GM21528 (cell line): ENCODE results near the gene PHF11.
"Not testable (repeated sequence)": the region's sequence is repeated elsewhere in the genome, so short reads cannot be mapped to it uniquely, and the experiment has no call there.

Experiments
- ATAC-seq: cut with Tn5 transposase; IDR thresholded peaks from one replicate; pipeline ENCODE4 v1.9.1; 2021; ENCODE audit warnings: mild to moderate bottlenecking, moderate library complexity; ENCODE audit not compliant: unreplicated experiment, low FRiP score

PHF11 gene

DNA sequence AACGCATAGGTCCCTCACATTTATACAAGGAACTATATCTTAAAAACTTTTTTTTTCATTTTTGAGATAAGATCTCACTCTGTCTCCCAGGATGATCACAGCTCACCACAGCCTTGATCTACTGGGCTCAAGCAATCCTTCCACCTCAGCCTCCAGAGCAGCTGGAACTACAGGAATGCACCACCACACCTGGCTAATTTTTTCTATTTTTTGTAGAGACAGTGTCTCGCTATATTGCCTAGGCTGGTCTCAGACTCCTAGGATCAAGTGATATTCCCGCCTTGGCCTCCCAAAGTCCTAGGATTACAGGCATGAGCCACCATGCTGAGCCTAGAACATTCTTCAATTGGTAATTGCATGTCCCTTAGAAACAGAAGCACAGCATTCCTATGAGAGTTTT, 47.9 kb downstream of the PHF11 start:
- no peak for ATAC-seq

GRCh38 chr13:49545661-49546060, 49.9 kb downstream of the PHF11 start:
- no peak for ATAC-seq

- ATAC-seq: no peak
Observed at GRCh38 chr13:49546561-49546960, 50.8 kb downstream of the PHF11 start.

DNA sequence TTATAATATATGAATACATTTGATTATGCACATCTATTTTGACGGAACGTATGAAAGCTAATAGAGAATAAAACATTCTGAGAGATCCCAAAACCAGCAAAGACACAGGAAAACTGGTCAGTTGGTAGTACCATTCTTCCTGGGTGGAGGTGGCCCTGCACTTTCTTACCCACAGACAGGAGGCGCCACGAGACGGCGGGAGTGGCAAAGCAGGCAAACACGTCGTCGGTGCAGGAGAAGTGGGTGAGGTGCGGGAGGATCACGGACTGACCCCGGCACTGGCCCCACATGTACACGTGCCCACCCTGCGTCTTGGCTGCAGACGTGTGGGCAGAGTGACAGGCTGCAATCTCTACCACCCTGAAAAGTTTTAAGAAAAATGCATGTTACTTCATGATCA, 53.5 kb downstream of the PHF11 start:
- ATAC-seq: no peak

DNA sequence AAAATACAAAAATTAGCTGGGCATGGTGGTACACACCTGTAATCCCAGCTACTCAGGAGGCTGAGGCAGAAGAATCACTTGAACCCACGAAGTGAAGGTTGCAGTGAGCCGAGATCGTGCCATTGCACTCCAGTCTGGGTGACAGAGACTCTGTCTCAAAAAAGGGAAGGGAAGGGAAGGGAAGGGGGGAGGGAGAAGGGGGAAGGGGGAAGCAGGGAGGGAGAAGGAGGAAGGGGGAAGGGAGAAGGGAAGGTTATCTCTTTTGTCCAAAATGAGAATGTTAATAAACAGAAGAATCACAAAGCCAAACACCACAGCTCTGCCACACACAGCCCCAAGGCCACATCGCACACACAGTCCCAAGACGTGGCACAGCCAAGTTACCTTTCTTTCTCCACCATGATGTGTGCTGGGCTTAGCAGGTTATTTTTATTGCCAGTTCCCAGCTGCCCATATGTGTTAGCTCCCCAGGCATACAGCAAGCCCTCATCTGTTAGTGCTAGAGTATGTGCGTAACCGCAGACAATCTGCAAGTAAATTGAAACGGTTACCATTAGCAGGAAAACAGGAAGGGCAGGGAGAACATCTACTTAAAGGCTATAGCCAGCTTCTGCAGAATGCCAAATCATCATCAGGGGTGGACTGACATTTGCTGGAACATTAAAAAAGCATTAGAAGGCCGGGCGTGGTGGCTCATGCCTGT, 55.3 kb downstream of the PHF11 start:
- ATAC-seq: no peak

DNA sequence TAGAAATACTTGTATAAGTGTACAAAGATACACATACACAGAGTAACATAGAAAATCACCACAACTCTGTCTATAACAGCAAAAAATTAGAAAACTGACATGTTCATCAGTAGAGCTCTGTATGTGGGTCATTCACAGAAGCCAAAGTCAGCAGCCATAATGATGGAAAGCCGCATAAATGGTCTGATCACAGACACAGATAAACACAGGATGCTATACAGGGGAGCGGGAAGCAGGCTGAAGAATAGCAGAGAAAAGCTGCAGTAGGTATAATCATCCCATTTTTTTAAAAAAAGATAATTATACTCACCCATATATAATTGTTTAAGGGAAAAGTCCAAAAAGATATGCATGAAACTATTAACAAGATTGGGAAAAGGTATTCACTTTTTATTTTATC, 58.1 kb downstream of the PHF11 start:
- ATAC-seq: no peak

GRCh38 chr13:49554387-49554786, 58.6 kb downstream of the PHF11 start:
- no peak for ATAC-seq

DNA sequence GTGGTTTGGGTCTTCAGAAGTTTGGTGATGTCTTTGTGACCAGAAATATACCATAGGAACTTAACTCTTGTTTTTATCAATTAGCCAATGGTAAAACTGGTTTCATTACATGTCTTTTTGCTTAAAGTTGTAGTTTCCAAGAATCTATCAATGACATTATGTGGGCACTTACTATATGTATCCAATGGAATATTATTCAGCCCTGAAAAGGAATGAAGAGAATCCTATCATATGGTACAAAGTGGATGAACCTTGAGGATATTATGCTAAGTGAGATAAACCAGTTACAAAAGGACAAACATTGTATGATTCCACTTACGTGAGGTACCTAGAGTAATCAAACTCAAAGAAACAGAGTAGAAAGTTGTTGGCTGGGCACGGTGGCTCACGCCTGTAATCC, 63.3 kb downstream of the PHF11 start:
- no peak for ATAC-seq

- no peak for ATAC-seq
Observed at GRCh38 chr13:49560270-49561061, 64.7 kb downstream of the PHF11 start.

- ATAC-seq: no peak
Observed at GRCh38 chr13:49561062-49561410, 65.3 kb downstream of the PHF11 start.

DNA sequence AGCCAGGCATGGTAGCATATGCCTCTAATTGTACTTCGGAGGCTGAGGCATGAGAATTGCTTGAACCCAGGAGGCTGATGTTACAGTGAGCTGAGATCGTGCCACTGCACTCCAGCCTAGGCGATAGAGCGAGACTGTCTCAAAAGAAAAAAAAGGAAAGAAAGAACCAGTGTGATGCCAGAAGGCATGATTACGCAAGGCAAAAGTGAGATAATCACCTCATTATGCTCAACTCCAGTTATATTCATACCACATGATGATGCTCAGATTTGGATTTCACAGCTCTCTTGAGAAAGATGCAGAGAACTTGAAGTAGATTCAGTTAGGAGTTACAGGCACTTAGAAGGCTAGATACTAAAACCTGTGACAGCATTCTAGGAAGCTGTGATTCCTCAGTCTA, 67.8 kb downstream of the PHF11 start:
- no peak for ATAC-seq

DNA sequence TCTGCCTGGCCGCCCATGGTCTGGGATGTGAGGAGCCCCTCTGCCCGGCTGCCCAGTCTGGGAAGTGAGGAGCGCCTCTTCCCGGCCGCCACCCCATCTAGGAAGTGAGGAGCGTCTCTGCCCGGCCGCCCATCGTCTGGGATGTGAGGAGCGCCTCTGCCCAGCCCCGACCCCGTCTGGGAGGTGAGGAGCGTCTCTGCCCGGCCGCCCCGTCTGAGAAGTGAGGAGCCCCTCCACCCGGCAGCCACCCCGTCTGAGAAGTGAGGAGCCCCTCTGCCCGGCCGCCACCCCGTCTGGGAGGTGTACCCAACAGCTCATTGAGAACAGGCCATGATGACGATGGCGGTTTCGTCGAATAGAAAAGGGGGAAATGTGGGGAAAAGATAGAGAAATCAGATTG, 69.7 kb downstream of the PHF11 start:
- ATAC-seq: not testable (repeated sequence)

DNA sequence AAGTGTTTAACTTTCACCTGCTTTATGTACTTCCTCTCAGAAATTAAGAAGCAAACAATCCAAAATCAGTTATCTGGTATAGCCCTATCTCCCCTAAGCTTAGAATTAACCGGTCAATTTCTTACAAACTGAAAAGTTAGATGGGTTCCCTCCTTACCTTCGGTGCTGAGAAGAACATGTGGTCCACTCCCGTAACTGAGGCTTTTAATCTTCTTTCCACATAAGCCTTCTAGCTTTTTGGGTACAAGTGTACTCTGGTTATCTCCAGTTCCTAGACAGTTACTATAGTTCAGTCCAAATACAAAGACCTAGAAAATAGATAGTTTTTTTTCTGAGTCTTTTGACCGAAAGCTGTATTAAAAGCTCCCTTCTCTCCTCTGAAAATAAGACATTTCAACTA, 70.7 kb downstream of the PHF11 start:
- no peak for ATAC-seq

- no peak for ATAC-seq
Observed at GRCh38 chr13:49567491-49567890, 71.7 kb downstream of the PHF11 start.

GRCh38 chr13:49569993-49570689, 74.4 kb downstream of the PHF11 start:
- ATAC-seq: no peak

DNA sequence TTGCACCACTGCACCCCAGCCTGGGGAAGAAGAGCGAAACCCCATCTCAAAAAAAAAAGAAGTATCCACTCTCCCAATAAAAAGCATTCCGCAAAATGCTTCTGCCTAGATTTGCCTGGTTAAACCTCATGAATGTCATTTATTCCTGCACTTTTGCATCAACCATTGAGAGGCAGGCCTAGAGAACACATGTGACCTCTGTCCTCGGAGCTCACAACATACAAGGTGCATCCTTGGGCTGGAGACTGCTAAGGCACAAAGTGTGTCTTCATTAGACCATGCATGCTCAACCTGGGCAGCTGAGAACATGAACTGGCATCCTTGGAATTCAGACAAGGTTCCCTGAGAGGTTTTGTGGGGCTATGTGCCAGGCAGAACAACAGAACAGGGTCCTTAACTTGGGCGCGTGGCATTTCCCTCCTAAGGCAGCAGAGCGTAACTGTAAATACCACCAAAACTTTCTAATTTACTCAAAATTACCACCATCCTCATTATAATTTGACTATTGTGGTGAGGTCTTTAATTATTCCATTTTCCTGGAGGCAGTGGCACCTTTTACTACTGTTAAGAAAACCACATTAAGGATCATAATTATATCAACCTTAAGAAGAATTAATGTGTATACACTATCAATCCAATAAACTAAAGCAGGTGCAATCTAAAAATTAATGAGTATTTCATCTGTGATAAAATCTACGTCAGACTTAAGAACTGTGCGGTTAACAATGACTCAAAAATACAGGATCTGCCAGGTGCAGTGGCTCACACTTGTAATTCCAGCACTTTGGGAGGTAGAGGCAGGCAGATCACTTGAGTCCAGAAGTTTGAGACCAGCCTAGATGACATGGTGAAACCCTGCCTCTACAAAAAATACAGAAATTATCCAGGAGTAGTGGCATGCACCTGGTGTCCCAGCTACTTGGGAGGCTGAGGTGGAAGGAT, 75.8 kb downstream of the PHF11 start:
- ATAC-seq: peak; percentile 65
